Measurements from ENCODE around the gene IL19.

GRCh38 chr1:206778031-206778430 lies 7.5 kb downstream of the IL19 start:
- TF ChIP-seq EZH2 (IDR thresholded peaks at IDR 0.05; ENCODE audit: borderline replicate concordance) (no peak), CTCF (IDR thresholded peaks at IDR 0.05; ENCODE audit: poor library complexity) (no peak), EZH2phosphoT487 (IDR thresholded peaks at IDR 0.05; ENCODE audit: low read depth, severe bottlenecking, unreplicated experiment) (no peak)

Data from hepatocyte (in vitro differentiated cells).